ENCODE results near the gene CCDC159.
"Not testable (repeated sequence)": the region's sequence is repeated elsewhere in the genome, so short reads cannot be mapped to it uniquely, and the experiment has no call there.

Gene CCDC159

DNA sequence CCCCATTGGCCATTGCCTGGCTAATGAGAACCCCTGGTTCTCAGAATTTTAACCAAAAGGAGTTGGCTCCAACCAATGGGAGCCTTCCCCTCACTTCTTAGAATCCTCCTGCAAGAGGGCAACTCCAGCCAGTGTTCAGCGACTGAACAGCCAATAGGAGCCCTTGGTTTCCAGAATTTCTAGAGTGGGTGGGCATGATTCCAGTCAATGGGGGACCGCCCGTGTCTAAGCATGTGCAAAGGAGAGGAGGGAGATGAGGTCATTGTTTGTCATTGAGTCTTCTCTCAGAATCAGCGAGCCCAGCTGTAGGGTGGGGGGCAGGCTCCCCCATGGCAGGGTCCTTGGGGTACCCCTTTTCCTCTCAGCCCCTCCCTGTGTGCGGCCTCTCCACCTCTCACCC is 18.6 kb downstream of the CCDC159 start:
- DNase-seq (ENCODE audit: low read depth in 1 of 2, low spot score in 1 of 2), result no peak

DNA sequence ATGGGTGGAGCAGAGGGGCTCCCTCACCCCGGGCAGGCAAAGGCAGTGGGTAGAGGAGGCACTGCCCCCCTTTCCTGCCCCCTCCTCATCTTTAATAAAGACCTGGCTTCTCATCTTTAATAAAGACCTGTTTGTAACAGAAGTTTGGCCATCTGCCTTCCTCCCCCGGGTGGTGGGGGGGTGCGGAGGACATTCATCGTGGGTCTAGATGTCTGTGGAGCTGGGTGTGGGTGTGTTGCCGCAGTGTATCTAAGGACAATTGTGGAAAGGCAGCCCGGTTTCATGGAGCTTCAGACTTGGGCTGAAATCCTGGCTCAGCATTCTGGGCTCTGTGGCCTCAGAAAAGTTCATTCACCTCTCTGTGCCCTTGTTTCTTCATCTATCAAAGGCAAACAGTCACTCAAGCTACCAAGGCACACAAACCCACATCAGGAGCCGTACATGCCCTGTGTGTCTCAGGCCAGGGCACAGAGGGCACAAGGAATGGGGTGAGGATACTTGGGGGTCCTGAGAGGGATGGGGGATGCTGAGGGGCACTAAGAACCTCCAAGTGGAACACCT is 19.3 kb downstream of the CCDC159 start:
- DNase-seq (ENCODE audit: low read depth in 1 of 2, low spot score in 1 of 2), result no peak

DNA sequence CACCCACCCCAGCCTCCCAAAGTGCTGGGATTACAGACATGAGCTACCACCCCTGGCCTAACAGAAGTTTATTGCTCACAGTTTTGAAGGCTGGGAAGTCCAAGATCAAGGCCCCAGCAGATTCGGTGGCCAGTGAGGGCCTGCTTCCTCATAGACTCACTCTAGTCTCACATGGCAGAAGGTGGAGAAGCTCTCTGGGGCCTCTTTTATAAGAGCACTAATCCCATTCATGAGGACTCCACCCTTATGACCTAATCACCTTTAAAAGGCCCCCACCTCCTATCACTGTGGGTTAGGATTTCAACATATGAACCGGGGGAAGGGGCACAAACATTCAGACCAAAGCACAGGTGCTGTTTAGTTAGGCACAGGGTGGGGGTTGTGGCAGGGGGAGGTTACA is 21.2 kb downstream of the CCDC159 start:
- DNase-seq (ENCODE audit: low read depth in 1 of 2, low spot score in 1 of 2), result no peak

DNA sequence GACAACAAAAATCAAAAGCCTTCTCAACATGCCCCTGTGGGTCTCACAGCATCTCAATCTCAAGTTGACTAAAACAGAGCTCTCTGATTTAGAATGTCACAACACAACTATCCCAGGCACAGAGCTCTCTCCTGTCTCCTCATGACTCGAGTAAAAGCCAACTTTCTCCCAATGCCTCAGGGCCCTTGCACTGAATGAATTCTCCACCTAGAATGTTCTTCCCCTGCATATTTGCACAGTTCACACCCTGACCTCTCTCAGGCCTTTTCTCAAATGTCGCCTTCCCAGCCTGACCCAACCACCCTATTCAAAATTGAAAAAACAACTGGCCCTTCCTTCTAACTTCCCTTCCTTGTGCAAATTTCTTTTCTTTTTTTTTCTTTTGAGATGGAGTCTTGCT is 24.4 kb downstream of the CCDC159 start:
- DNase-seq (ENCODE audit: low read depth in 1 of 2, low spot score in 1 of 2), result no peak

GRCh38 chr19:11373166-11373884 is 27.0 kb downstream of the CCDC159 start:
- no peak for DNase-seq (ENCODE audit: low read depth in 1 of 2, low spot score in 1 of 2)

DNA sequence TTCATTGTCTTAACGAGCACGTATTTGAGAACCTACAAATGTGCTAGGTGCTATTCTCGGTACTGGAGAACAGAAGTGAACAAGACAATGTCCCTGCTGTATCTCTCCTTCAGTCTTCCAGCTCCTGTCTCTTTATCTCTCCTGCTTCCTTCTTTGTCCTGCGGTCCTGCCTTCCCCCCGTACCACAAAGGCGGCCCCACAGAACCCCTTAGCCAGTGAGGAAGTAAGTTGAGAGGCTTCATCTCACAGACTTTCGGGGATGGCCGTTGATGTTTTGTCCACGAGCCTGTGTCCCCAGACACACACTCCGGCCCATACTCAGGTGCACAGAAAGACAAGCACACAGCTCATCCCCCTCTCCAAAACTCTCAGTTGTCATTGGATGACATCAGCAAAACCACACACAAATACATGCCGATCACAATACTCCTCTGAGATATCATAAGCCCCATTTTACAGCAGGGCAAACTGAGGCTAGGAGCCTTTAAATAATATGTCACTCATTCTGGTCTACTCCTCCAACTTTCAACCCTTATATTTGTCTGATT is 27.6 kb downstream of the CCDC159 start:
- no peak for DNase-seq (ENCODE audit: low read depth in 1 of 2, low spot score in 1 of 2)

- DNase-seq (ENCODE audit: low read depth in 1 of 2, low spot score in 1 of 2), result peak; percentile 91 to 92
These were observed 28.3 kb downstream of the CCDC159 start, which contains the start of gene SWSAP1 for GRCh38 chr19:11374433-11375142. SWSAP1 (plus strand) TSS chr19:11374666; CDS start chr19:11374681, 15 bp downstream.

DNA sequence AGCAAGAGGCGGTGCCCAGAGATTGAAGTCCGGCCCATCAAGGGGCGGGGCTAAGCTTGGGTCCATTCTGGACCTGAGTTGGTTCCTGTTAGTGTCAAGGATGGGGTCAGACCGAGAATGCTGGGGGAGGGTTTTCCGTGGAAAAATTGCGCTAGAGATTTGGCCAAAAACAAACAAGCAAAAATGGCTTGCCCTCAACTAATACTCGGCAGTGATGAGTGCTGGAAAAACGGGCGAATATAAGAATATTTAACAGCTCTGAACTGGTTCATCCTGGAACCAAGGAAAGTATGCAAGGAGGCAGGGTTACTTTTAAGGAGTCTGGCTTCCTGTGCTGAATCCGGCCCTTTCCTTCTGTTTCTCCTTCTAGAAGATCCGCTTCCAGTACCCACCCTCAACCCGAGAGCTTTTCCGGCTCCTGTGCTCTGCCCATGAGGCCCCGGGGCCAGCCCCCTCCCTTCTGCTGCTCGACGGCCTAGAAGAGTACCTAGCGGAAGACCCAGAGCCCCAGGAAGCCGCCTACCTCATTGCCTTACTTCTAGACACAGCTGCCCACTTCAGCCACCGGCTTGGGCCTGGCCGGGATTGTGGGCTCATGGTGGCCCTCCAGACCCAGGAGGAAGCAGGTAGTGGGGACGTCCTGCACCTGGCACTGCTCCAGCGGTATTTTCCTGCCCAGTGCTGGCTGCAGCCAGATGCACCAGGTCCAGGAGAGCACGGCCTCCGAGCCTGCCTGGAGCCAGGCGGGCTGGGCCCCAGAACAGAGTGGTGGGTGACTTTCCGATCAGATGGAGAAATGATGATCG is 29.0 kb downstream of the CCDC159 start:
- peak; percentile 49 to 52 for DNase-seq (ENCODE audit: low read depth in 1 of 2, low spot score in 1 of 2)

GRCh38 chr19:11377237-11377636 is 30.9 kb downstream of the CCDC159 start:
- DNase-seq (ENCODE audit: low read depth in 1 of 2, low spot score in 1 of 2), result no peak

DNA sequence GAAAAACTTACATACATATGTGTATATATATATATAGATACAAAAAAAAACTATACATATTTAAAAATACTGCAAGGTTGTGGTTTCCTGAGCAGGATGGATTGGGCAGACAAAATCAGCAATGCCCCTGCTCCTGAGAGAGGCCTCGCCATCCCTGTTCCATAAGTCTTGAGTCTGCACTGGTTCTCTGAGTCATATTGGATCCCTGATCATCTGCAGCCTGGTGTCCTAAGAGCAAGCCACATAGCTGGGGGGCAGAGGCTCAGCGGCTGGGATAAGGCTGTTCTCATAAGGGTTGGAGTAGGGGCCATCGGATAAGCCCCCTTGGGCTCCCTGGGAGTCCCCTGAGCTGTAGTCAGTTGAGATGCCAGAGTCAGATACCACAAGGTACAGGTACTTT is 31.4 kb downstream of the CCDC159 start:
- DNase-seq (ENCODE audit: low read depth in 1 of 2, low spot score in 1 of 2), result no peak

DNA sequence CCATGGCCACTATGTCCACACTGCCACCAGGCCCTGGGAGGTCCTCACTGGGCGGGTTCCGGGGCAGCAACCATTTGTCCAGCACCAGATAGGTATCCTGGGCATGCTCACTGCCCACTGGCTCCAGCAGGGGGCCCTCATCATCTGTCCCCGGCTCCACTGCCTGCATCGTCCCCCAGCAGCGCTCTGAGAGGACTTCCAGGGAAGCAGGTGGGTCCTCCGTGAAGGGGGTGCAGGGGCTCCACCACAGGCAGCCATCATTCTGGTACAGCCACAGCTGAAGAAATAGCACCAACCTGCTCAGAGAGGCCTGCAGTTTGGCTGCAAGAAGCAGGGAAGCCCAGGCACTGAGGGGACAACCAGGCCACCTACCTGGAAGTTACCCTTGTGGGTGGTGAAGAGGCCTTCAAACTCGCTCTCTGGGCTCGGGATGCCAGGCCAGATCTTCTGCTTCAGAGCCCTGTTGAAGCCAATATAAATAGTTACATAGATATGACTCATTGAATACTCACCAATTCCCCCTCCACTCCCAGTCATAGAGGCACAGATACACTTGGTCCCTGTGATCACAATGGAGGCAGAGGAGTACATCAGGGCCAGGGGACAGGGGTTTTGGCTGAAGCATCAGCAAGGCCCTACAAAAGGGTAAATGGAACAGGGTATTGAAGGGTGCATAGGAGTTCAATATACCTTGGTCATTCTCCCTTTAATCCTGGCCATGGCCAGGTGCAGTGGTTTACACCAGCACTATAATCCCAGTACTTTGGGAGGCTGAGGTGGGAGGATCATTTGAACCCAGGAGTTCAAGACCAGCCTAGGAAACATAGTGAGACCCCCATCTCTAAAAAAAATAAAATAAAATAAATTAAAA is 32.2 kb downstream of the CCDC159 start:
- DNase-seq (ENCODE audit: low read depth in 1 of 2, low spot score in 1 of 2), result no peak

DNA sequence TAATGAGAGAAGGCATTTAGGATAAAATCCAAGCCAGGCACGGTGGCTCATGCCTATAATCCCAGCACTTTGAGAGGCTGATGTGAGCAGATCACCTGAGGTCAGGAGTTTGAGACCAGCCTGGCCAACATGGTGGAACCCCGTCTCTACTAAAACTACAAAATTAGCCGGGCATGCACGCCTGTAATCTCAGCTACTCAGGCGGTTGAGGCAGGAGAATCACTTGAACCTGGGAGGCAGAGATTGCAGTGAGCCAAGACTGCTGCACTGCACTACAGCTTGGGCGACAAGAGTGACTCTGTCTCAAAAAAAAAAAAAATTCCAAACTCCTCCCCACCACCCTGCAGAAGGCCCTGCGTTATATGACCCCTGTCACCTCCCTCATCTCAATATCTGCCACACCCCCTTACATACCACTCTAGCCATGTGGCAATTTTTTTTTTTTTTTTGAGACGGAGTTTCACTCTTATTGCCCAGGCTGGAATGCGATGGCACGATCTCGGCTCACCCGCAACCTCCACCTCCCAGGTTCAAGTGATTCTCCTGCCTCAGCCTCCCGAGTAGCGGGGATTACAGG is 33.0 kb downstream of the CCDC159 start:
- DNase-seq (ENCODE audit: low read depth in 1 of 2, low spot score in 1 of 2), result not testable (repeated sequence)

DNA sequence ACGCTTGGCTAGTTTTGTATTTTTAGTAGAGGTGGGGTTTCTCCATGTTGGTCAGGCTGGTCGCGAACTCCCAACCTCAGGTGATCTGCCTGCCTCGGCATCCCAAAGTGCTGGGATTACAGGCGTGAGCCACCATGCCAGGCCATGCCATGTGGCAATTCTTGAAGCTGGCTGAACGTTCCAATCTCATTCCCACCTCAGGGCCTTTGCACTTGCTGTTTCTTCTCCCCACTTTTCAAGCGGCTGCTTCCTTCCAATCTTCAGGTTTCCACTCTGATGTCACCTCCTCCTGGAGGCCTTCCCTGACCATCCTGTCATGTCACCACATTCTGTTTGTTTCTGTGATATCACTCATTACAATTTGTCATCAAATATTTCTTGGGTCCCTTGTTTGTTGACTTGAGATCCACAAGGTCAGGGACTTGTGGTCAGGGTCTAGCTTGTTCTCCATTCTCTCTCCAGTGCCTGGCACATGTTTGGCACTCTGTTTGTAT is 33.6 kb downstream of the CCDC159 start:
- DNase-seq (ENCODE audit: low read depth in 1 of 2, low spot score in 1 of 2), result no peak

DNA sequence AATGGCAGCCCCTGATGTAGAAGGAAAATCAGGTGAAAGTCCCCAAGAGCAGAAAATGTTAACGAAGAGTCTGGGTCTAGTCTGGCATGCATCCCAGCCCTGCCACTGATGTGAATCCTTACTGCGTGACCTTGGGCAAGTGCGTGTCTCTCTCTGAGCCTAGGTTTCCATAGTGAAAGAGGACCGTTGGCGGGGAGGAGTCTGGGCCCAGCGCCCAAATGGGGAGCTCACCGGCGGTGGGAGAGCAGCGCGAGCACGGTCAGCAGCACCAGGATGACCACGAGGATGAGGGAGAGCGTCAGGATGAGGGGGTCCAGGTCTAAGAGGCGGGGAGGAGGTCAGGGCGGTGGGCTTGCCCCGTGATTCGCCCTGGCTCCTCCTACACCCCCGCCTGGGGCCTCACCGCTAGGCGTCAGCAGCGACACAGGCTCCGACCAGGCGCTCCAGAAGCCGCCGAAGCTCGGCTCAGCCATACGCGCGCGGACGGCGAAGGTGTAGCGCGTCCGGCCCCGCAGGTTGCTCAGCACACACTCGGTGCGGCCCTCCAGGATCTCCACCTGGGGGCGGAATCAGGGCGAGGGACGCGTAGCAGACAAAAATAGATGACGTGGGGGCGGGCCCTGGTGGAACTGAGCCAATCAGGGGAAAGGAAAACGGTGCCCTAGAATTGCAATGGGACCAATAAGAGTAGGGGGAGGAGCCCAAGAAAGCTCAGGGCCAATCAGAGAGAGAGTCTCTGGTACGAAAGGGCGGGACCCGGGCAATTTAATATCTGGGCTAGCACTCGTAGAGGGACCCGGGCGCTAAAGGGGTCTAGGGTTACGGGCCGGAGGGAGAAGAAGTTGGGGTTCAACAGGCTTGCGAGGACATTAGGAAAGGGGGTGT is 34.6 kb downstream of the CCDC159 start:
- DNase-seq (ENCODE audit: low read depth in 1 of 2, low spot score in 1 of 2), result peak; percentile 90 to 95

DNA sequence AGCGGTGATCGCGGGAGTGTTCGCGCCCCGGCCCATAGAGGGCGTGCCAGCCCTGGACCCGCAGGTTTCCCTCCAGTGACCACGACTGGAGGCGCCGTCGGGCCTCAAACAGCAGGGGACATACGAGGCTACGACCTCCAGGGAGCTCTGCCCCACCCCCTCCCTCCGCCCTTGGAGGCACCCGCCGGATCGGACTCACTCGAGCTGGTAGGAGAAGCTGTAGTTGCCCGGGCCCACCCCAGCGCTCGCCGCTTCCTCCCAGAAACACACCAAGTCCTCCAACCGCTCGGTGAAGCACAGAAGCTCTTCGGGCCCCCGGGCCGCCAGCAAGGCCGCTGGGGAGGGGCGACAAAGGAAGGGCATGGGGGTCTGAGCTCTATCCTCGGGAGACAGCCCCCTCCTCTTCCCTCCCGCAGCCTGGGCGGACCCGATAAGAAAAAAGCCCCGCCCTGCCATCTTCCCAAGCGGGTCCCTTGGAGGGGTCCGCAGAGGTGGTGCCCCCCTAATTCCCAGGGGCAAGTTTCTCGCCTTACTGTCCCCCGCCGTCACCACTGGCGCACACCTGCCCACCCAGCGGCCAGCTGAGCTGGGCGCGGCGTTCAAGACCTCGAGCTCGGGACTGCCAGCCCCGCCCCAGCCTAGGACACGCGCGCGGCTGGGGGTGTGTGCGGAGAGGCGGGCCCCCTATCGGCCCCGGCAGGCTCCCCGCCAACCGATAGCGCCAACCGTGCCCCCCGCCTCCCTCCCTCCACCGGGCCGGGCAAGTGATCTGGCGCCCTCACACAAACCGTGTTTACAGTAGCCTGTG is 36.8 kb downstream of the CCDC159 start:
- DNase-seq (ENCODE audit: low read depth in 1 of 2, low spot score in 1 of 2), result peak in 1 of 2 donors; percentile 27

DNA sequence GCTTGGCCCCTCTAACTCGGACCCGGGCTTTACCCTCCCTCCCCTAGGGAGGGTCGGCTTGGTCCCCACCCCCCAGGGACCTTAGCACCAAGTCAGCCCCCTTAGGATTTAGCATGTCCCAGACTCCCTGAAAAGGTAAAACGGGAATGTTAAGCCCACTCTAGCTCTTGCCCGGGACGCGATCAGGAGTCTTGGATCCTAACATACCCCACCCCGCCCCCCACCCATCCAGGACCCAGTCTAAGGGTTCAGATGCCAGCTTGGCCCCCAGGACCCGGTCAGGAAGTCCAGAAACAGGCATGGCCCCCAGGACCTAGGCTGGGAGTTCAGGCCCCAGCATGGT is 37.4 kb downstream of the CCDC159 start:
- no peak for DNase-seq (ENCODE audit: low read depth in 1 of 2, low spot score in 1 of 2)

DNA sequence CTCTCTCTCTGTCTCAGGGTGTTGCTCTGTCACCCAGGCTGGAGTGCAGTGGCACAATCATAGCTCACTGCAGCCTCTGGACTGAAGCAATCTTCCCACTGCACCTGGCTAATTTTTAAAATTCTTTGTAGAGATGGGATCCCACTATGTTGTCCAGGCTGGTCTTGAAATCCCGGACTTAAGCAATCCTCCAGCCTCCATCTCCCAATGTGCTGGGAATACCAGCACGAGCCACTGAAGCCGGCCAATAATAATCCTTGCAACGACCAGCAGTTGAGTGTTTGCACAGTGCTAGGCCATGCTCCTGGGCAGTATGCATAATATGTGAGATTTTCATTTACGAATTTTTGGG is 38.4 kb downstream of the CCDC159 start:
- no peak for DNase-seq (ENCODE audit: low read depth in 1 of 2, low spot score in 1 of 2)

Measured in stimulated activated CD4-positive, alpha-beta T cell treated with anti-CD3 and anti-CD28 coated beads, Interleukin-15, amount 100 ng/mL, for 1 hour (primary cell).